Fibroblast of pulmonary artery (primary cell): ENCODE measurements around the gene DNLZ.

Source experiments
- DNase-seq: peaks from one replicate; pipeline ENCODE4 v3.0.0-alpha.2; 2010; ENCODE audit warnings: low read depth
- H3K4me3 ChIP-seq: replicated peaks from 2 replicates; pipeline ENCODE4 v1.5.1; 2011; ENCODE audit warnings: low read depth, mild to moderate bottlenecking, control low read depth, low read length, moderate library complexity
- CTCF ChIP-seq: IDR thresholded peaks from 2 replicates; pipeline ENCODE4 v1.5.1; 2011; ENCODE audit warnings: mild to moderate bottlenecking, control low read depth, low read length, inconsistent platforms; ENCODE audit errors: missing control alignments

Gene DNLZ

DNA sequence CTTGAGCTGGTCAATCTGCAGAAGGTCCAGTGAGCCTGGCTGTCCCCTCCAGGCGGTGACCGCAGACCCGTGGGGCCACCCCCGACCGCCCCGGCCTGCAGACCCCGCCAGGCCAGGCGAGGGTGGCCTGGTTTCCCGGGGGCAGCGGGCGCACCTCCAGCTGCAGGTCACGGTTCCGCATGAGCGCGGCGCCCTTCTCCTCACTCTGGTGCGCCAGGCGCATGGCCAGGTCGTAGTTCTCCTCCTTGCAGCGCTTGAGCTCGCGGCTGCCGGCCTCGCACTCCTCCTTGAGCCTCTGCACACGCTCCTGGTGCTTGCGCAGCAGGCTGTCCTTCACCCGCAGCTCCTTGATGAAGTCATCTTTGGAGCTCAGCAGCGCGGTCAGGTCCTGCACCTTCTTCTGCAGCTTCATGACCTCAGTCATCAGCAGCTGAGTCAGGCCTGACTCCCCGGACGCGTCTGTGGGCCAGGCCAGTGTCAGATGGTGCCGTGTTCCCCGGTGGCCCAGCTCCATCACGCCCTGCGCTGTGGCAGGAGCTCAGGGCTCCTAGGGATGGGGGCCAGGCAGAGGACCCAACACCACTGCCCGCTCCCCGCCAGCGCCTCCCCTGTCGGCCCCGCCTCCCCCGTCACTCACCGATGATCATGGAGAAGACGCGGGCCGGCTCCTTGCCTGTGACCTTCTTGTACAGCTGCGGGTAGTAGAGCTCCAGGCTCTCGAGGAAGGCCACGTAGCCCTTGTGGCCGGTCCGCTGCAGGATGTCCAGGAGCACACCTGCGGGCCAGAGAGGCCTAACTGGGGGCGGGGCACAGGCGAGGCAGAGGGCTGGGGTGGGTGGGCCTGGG is 7.4 kb upstream of the DNLZ start:
- DNase-seq = no peak
- no peak overlapping the region for H3K4me3 ChIP-seq
- TF ChIP-seq CTCF = no peak

DNA sequence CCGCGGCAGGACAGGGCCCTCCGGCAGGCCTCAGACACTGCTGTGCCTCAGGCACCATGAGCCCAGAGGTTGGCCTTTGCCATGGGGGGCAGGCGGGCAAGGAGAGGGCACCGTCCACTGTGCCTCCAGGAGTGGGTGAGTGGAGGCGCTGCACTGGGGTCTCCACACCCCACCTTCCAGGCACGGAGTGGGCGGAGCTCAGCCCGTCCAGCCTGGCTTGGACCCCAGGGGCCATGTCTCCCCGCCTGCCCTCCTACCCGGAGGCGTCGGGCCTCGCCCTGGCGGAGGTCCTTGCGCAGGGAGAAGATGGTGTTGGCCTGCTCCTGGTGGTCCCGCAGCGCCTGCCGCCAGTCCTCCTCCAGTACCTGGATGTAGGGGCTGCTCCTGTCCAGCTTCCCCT is 6.5 kb upstream of the DNLZ start:
- no peak for DNase-seq
- no peak for TF ChIP-seq CTCF

GRCh38 chr9:136368190-136368589 is 4.6 kb upstream of the DNLZ start:
- TF ChIP-seq CTCF = no peak
- no peak for DNase-seq
- no peak overlapping the region for H3K4me3 ChIP-seq

More for the DNA sequence above, 6.5 kb upstream of the DNLZ start:
- no peak overlapping the region for H3K4me3 ChIP-seq

GRCh38 chr9:136367296-136368145 is 4.0 kb upstream of the DNLZ start:
- DNase-seq = no peak
- no peak for TF ChIP-seq CTCF
- H3K4me3 ChIP-seq = no peak overlapping the region

DNA sequence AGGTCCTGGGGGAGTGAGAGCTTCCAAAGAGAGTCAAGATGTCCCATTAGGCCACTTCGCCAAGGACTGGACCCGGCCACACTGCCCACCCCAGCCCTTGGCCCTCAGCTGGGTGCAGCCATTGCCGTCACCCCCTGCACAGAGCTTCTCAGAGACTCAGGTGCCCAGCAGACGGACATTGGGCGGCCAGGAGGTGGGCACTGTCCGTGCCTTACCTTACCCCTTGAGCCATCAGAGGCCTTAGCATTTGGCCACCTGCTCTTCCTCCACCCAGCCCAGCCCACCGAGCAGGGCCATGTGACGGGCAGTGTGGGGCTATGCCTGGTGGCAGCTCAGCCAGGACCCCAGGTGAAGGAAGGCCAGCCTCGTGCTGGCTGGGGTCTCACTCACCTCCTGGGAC is 3.3 kb upstream of the DNLZ start:
- TF ChIP-seq CTCF = no peak
- H3K4me3 ChIP-seq = no peak overlapping the region
- DNase-seq = no peak

- DNase-seq = no peak
- no peak for TF ChIP-seq CTCF
- H3K4me3 ChIP-seq = no peak overlapping the region
Observed at GRCh38 chr9:136365775-136366222, 2.3 kb upstream of the DNLZ start.
